ENCODE measurements around the gene URGCP. TPM values are rescaled to one million over a fixed set of nuclear protein-coding genes. Genes with fewer than 3 reads are reported as not detected.

Gene URGCP
- total RNA-seq, 1 experiment from 2014 or later, result 28.0 TPM

DNA sequence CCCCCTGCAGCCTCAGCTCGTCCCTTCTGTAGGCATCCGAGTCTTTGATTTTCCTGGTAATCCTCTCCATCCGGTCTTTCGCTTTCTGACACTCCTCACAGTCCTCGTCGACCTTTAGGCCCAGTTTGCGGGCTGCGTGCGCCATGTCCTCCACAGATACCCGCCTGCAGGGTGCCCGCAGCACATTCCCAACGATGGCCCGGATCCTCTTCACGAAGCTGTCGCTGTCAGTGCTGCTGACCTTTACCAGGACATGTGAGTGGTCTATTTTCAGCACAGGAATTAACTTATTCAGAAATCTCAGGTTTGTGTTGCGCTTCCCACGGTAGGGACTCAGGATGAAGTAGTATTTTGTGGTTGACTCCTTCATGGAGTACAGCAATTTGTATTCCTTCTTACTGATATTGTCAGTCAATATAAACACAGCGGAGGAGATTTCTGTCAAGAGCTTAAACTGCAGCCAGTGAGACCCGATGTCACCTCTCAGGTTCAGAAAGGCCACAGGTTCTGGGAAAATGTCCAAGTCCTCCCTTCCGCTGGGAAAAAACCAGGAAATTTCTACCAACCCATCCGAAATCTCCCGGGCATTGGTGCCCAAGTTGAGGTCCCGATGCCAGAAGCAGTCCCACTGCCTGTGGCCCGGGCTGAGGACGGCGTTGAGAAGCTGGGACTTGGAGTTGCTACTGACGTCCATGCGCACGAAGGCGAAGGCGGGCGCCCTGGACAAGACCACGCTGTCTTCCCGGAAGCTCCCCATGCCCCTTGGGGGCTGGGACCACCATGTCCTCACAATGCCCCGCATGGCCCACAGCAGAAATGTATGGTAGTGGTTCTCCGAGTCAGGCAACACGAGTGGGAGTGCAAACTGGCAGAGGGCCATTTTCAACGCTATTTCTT lies 28.2 kb downstream of the URGCP start:
- H3K4me1 ChIP-seq (ENCODE audit: control insufficient read depth in 1 of 2, insufficient read depth in 2 of 2, low read length in 2 of 2), result peaks cover 3 to 9% of the 10 kb centered on the region in 2 experiments; a peak in 3 of 4 replicates
- peaks cover 22 to 32% of the 10 kb centered on the region in 2 experiments for H3K36me3 ChIP-seq (ENCODE audit: control insufficient read depth in 1 of 2, insufficient read depth in 2 of 2, low read length in 2 of 2)
- no peak for ATAC-seq
- ChIA-PET RAD21 (ENCODE audit: low non-redundant PET in 1 of 2, low total read pairs in 2 of 2, uncharacterized antibody in 2 of 2, unreplicated experiment in 2 of 2) (no interaction called here), POLR2A (no interaction called here), CTCF (no interaction called here)
- H3K27ac ChIP-seq (ENCODE audit: low read depth, low read length), result no peak overlapping the region
- no peaks in the 10 kb centered on the region for H4K20me1 ChIP-seq (ENCODE audit: insufficient read depth)
- no peak overlapping the region for H2AFZ ChIP-seq (ENCODE audit: low read depth, low read length, poor library complexity, severe bottlenecking)
- H3K9ac ChIP-seq (ENCODE audit: low read length), result no peak overlapping the region
- BruUV-seq (replicated peaks), result no TSS peak
- H3K9me2 ChIP-seq (ENCODE audit: insufficient read depth), result no peaks in the 10 kb centered on the region
- intact Hi-C loops (cut with micrococcal nuclease), result no loop called here
- no peak overlapping the region for H3K4me2 ChIP-seq (ENCODE audit: low read length)
- no peak for DNase-seq (ENCODE audit: low read depth, low spot score)
- no peaks in the 10 kb centered on the region for H3K9me3 ChIP-seq (ENCODE audit: control insufficient read depth in 1 of 2, insufficient read depth in 1 of 2, low read depth in 1 of 2, low read length in 2 of 2)
- H3K79me2 ChIP-seq (ENCODE audit: insufficient read depth, low read length), result 0 out of 2 replicates have a peak, but pooled peaks cover 2% of the 10 kb centered on the region
- no peaks in the 10 kb centered on the region for H3K27me3 ChIP-seq (ENCODE audit: insufficient read depth, low read length)
- H3K4me3 ChIP-seq (replicated peaks in 1 of 2; ENCODE audit: low read depth in 1 of 2, low read length in 2 of 2), result no peak overlapping the region
- no peak for TF ChIP-seq JUND (IDR thresholded peaks at IDR 0.05)
- no peak for TF ChIP-seq EZH2phosphoT487 (IDR thresholded peaks at IDR 0.05; ENCODE audit: borderline replicate concordance)

- no peak overlapping the region for H3K4me2 ChIP-seq (ENCODE audit: low read length)
- no TSS peak for BruUV-seq (replicated peaks)
- H3K9ac ChIP-seq (ENCODE audit: low read length), result no peak overlapping the region
- H2AFZ ChIP-seq (ENCODE audit: low read depth, low read length, poor library complexity, severe bottlenecking), result no peak overlapping the region
- H3K36me3 ChIP-seq (ENCODE audit: control insufficient read depth in 1 of 2, insufficient read depth in 2 of 2, low read length in 2 of 2), result peaks cover 22 to 32% of the 10 kb centered on the region in 2 experiments
- intact Hi-C loops (cut with micrococcal nuclease), result no loop called here
- CTCF ChIA-PET, result no interaction called here
- POLR2A ChIA-PET, result no interaction called here
- H3K9me3 ChIP-seq (ENCODE audit: control insufficient read depth in 1 of 2, insufficient read depth in 1 of 2, low read depth in 1 of 2, low read length in 2 of 2), result no peaks in the 10 kb centered on the region
- DNase-seq (ENCODE audit: low read depth, low spot score) (no peak), ATAC-seq (no peak)
- no peaks in the 10 kb centered on the region for H3K27me3 ChIP-seq (ENCODE audit: insufficient read depth, low read length)
- no peaks in the 10 kb centered on the region for H4K20me1 ChIP-seq (ENCODE audit: insufficient read depth)
- H3K27ac ChIP-seq (ENCODE audit: low read depth, low read length), result no peak overlapping the region
- 0 out of 2 replicates have a peak, but pooled peaks cover 2% of the 10 kb centered on the region for H3K79me2 ChIP-seq (ENCODE audit: insufficient read depth, low read length)
- no peak overlapping the region for H3K4me3 ChIP-seq (replicated peaks in 1 of 2; ENCODE audit: low read depth in 1 of 2, low read length in 2 of 2)
- RAD21 ChIA-PET (ENCODE audit: low non-redundant PET in 1 of 2, low total read pairs in 2 of 2, uncharacterized antibody in 2 of 2, unreplicated experiment in 2 of 2), result no interaction called here
- no peaks in the 10 kb centered on the region for H3K9me2 ChIP-seq (ENCODE audit: insufficient read depth)
- H3K4me1 ChIP-seq (ENCODE audit: control insufficient read depth in 1 of 2, insufficient read depth in 2 of 2, low read length in 2 of 2), result peaks cover 3 to 20% of the 10 kb centered on the region in 2 experiments; a peak in 3 of 4 replicates
- TF ChIP-seq POLR2A (IDR thresholded peaks at IDR 0.05; ENCODE audit: borderline replicate concordance, extremely low read depth, insufficient read depth, insufficient read length) (no peak), TCF7L2 (IDR thresholded peaks at IDR 0.05; ENCODE audit: borderline replicate concordance, extremely low read depth, insufficient read depth, insufficient read length) (no peak), YY1 (IDR thresholded peaks at IDR 0.05; ENCODE audit: extremely low read depth, insufficient replicate concordance, low read depth, low read length) (no peak), ATF3 (IDR thresholded peaks at IDR 0.05) (no peak), SRF (IDR thresholded peaks at IDR 0.05; ENCODE audit: low read depth) (no peak), FOSL1 (IDR thresholded peaks at IDR 0.05; ENCODE audit: low read depth) (no peak), ZNF274 (IDR thresholded peaks at IDR 0.05; ENCODE audit: low read depth, low read length) (no peak), ELF1 (IDR thresholded peaks at IDR 0.05; ENCODE audit: borderline replicate concordance, low read depth) (no peak), ZFX (IDR thresholded peaks at IDR 0.05) (no peak), CBX3 (IDR thresholded peaks at IDR 0.05; ENCODE audit: low read depth) (no peak), CEBPB (IDR thresholded peaks at IDR 0.05; ENCODE audit: low read depth) (no peak), SP1 (IDR thresholded peaks at IDR 0.05; ENCODE audit: low read depth) (no peak), EGR1 (IDR thresholded peaks at IDR 0.05; ENCODE audit: low read depth) (no peak), POLR2AphosphoS5 (IDR thresholded peaks at IDR 0.05; ENCODE audit: low read depth, low read length) (no peak)
- TF ChIP-seq, protein P1, sequence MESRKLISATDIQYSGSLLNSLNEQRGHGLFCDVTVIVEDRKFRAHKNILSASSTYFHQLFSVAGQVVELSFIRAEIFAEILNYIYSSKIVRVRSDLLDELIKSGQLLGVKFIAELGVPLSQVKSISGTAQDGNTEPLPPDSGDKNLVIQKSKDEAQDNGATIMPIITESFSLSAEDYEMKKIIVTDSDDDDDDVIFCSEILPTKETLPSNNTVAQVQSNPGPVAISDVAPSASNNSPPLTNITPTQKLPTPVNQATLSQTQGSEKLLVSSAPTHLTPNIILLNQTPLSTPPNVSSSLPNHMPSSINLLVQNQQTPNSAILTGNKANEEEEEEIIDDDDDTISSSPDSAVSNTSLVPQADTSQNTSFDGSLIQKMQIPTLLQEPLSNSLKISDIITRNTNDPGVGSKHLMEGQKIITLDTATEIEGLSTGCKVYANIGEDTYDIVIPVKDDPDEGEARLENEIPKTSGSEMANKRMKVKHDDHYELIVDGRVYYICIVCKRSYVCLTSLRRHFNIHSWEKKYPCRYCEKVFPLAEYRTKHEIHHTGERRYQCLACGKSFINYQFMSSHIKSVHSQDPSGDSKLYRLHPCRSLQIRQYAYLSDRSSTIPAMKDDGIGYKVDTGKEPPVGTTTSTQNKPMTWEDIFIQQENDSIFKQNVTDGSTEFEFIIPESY (IDR thresholded peaks at IDR 0.05; ENCODE audit: extremely low read depth, insufficient replicate concordance, low read length), result no peak
- TF ChIP-seq, protein P2, sequence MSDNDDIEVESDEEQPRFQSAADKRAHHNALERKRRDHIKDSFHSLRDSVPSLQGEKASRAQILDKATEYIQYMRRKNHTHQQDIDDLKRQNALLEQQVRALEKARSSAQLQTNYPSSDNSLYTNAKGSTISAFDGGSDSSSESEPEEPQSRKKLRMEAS (IDR thresholded peaks at IDR 0.05), result no peak
Measured at GRCh38 chr7:43876976-43877745, 29.2 kb downstream of the URGCP start.

Measured in HCT116 (cell line).